BLaER1 (cell line): Measurements from ENCODE around the gene APC.
"Not testable (repeated sequence)": the region's sequence is repeated elsewhere in the genome, so short reads cannot be mapped to it uniquely, and the experiment has no call there.

Experiments
- H3K27ac ChIP-seq: shearing (Covaris generic); formaldehyde crosslinking; 2 replicates; pipeline ENCODE4 v1.8.1; 2022
- H3K27me3 ChIP-seq: shearing (Covaris generic); formaldehyde crosslinking; 2 replicates; pipeline ENCODE4 v1.8.1; 2022
- H3K36me3 ChIP-seq: shearing (Covaris generic); formaldehyde crosslinking; 2 replicates; pipeline ENCODE4 v1.8.1; 2022
- H3K4me1 ChIP-seq: shearing (Covaris generic); formaldehyde crosslinking; 2 replicates; pipeline ENCODE4 v1.8.1; 2022
- H3K4me2 ChIP-seq: shearing (Covaris generic); formaldehyde crosslinking; 2 replicates; pipeline ENCODE4 v1.8.1; 2022
- H3K4me3 ChIP-seq: shearing (Covaris generic); formaldehyde crosslinking; 2 replicates; pipeline ENCODE4 v1.8.1; 2022
- H3K9ac ChIP-seq: shearing (Covaris generic); formaldehyde crosslinking; 2 replicates; pipeline ENCODE4 v1.8.1; 2022
- H3K9me3 ChIP-seq: shearing (Covaris generic); formaldehyde crosslinking; 2 replicates; pipeline ENCODE4 v1.8.1; 2022
- H4K20me1 ChIP-seq: shearing (Covaris generic); formaldehyde crosslinking; 2 replicates; pipeline ENCODE4 v1.8.1; 2022
- Cebpa-rat ChIP-seq: shearing (Covaris generic); IDR thresholded peaks from 2 replicates; pipeline ENCODE4 v1.8.1; 2022

The APC gene

GRCh38 chr5:112713206-112713605 is 24.5 kb upstream of the APC start:
- H3K4me2 ChIP-seq: no peak overlapping the region
- H4K20me1 ChIP-seq: peaks cover 34% of the 10 kb centered on the region; the same call in 1 of the 2 replicates
- H3K27me3 ChIP-seq: no peaks in the 10 kb centered on the region
- H3K9ac ChIP-seq: no peak overlapping the region
- no peak overlapping the region for H3K27ac ChIP-seq
- peaks cover 39% of the 10 kb centered on the region for H3K36me3 ChIP-seq
- H3K4me1 ChIP-seq: peaks cover 32% of the 10 kb centered on the region
- no peak overlapping the region for H3K4me3 ChIP-seq
- TF ChIP-seq Cebpa-rat: no peak
- peaks cover 23% of the 10 kb centered on the region for H3K9me3 ChIP-seq

GRCh38 chr5:112716895-112717294 is 20.8 kb upstream of the APC start:
- H3K9me3 ChIP-seq: peaks cover 30% of the 10 kb centered on the region
- H3K4me1 ChIP-seq, H3K27me3 ChIP-seq, H3K4me3 ChIP-seq, H3K9ac ChIP-seq, H3K27ac ChIP-seq, H3K4me2 ChIP-seq: not testable (repeated sequence)
- H4K20me1 ChIP-seq: peaks cover 60% of the 10 kb centered on the region; the same call in 1 of the 2 replicates
- H3K36me3 ChIP-seq: peaks cover 37% of the 10 kb centered on the region

- H3K9me3 ChIP-seq: peaks cover 23% of the 10 kb centered on the region
- peaks cover 3% of the 10 kb centered on the region for H3K4me1 ChIP-seq
- no peak for TF ChIP-seq Cebpa-rat
- no peak overlapping the region for H3K27ac ChIP-seq
- H3K4me2 ChIP-seq: no peak overlapping the region
- no peak overlapping the region for H3K4me3 ChIP-seq
- H4K20me1 ChIP-seq: peaks cover 67% of the 10 kb centered on the region
- no peaks in the 10 kb centered on the region for H3K27me3 ChIP-seq
- no peak overlapping the region for H3K9ac ChIP-seq
- peaks cover 30% of the 10 kb centered on the region for H3K36me3 ChIP-seq
These were observed 20.1 kb upstream of the APC start for GRCh38 chr5:112717506-112718082.

GRCh38 chr5:112718344-112718743 is 19.3 kb upstream of the APC start:
- Histone ChIP-seq H3K27me3 (no peaks in the 10 kb centered on the region), H3K4me3 (no peak overlapping the region), H3K9me3 (peaks cover 23% of the 10 kb centered on the region), H3K4me1 (peaks cover 11% of the 10 kb centered on the region), H3K36me3 (peaks cover 23% of the 10 kb centered on the region), H4K20me1 (peaks cover 69% of the 10 kb centered on the region), H3K4me2 (no peak overlapping the region), H3K27ac (no peak overlapping the region), H3K9ac (no peak overlapping the region)
- no peak for TF ChIP-seq Cebpa-rat

GRCh38 chr5:112720576-112720975 is 17.1 kb upstream of the APC start:
- Histone ChIP-seq H3K4me1 (peaks cover 16% of the 10 kb centered on the region), H3K36me3 (peaks cover 30% of the 10 kb centered on the region; the same call in 1 of the 2 replicates), H3K9ac (no peak overlapping the region), H4K20me1 (peaks cover 66% of the 10 kb centered on the region), H3K4me3 (no peak overlapping the region), H3K27me3 (no peaks in the 10 kb centered on the region), H3K9me3 (peaks cover 36% of the 10 kb centered on the region), H3K27ac (no peak overlapping the region), H3K4me2 (no peak overlapping the region)
- TF ChIP-seq Cebpa-rat: no peak

- no peak overlapping the region for H3K9ac ChIP-seq
- no peaks in the 10 kb centered on the region for H3K27me3 ChIP-seq
- H3K27ac ChIP-seq: no peak overlapping the region
- no peak overlapping the region for H3K4me3 ChIP-seq
- peaks cover 60% of the 10 kb centered on the region for H4K20me1 ChIP-seq
- peaks cover 21% of the 10 kb centered on the region for H3K36me3 ChIP-seq
- TF ChIP-seq Cebpa-rat: no peak
- H3K9me3 ChIP-seq: peaks cover 22% of the 10 kb centered on the region
- H3K4me1 ChIP-seq: peaks cover 16% of the 10 kb centered on the region
- H3K4me2 ChIP-seq: no peak overlapping the region
These were observed 12.8 kb upstream of the APC start for GRCh38 chr5:112724901-112725300.

- no peak overlapping the region for H3K9ac ChIP-seq
- no peaks in the 10 kb centered on the region for H3K27me3 ChIP-seq
- peaks cover 2% of the 10 kb centered on the region for H3K4me1 ChIP-seq
- peaks cover 33% of the 10 kb centered on the region; the same call in 1 of the 2 replicates for H4K20me1 ChIP-seq
- TF ChIP-seq Cebpa-rat: no peak
- H3K9me3 ChIP-seq: peaks cover 19% of the 10 kb centered on the region
- H3K27ac ChIP-seq: no peak overlapping the region
- H3K36me3 ChIP-seq: peaks cover 19% of the 10 kb centered on the region
- H3K4me3 ChIP-seq: no peak overlapping the region
- H3K4me2 ChIP-seq: no peak overlapping the region
These were observed 8.1 kb upstream of the APC start for GRCh38 chr5:112729630-112730029.

GRCh38 chr5:112732131-112732530 is 5.6 kb upstream of the APC start:
- H4K20me1 ChIP-seq: peaks cover 16% of the 10 kb centered on the region; the same call in 1 of the 2 replicates
- H3K9me3 ChIP-seq: no peaks in the 10 kb centered on the region
- no peak for TF ChIP-seq Cebpa-rat
- no peak overlapping the region for H3K4me3 ChIP-seq
- H3K27ac ChIP-seq: no peak overlapping the region
- H3K4me2 ChIP-seq: no peak overlapping the region
- peaks cover 25% of the 10 kb centered on the region for H3K4me1 ChIP-seq
- no peaks in the 10 kb centered on the region for H3K27me3 ChIP-seq
- H3K36me3 ChIP-seq: no peaks in the 10 kb centered on the region
- no peak overlapping the region for H3K9ac ChIP-seq

- Histone ChIP-seq H3K4me2 (no peak overlapping the region), H3K27me3 (no peaks in the 10 kb centered on the region), H3K27ac (no peak overlapping the region)
These were observed 4.1 kb upstream of the APC start for GRCh38 chr5:112733586-112733985.

GRCh38 chr5:112734597-112734996 is 3.1 kb upstream of the APC start:
- Histone ChIP-seq H3K27ac (no peak overlapping the region), H3K36me3 (no peaks in the 10 kb centered on the region), H3K4me2 (peak overlapping the region; percentile 42; the same call in 1 of the 2 replicates), H3K4me3 (no peak overlapping the region), H3K4me1 (peaks cover 43% of the 10 kb centered on the region), H3K9ac (no peak overlapping the region), H3K9me3 (no peaks in the 10 kb centered on the region), H3K27me3 (no peaks in the 10 kb centered on the region), H4K20me1 (peaks cover 17% of the 10 kb centered on the region; the same call in 1 of the 2 replicates)
- no peak for TF ChIP-seq Cebpa-rat

More at GRCh38 chr5:112733586-112733985, 4.1 kb upstream of the APC start:
- H3K4me1 ChIP-seq: peaks cover 36% of the 10 kb centered on the region
- no peaks in the 10 kb centered on the region for H3K36me3 ChIP-seq
- no peak overlapping the region for H3K9ac ChIP-seq
- peaks cover 16% of the 10 kb centered on the region; the same call in 1 of the 2 replicates for H4K20me1 ChIP-seq
- no peak for TF ChIP-seq Cebpa-rat
- H3K9me3 ChIP-seq: no peaks in the 10 kb centered on the region
- H3K4me3 ChIP-seq: no peak overlapping the region
